ENCODE measurements around the gene CEBPA.

The CEBPA gene

DNA sequence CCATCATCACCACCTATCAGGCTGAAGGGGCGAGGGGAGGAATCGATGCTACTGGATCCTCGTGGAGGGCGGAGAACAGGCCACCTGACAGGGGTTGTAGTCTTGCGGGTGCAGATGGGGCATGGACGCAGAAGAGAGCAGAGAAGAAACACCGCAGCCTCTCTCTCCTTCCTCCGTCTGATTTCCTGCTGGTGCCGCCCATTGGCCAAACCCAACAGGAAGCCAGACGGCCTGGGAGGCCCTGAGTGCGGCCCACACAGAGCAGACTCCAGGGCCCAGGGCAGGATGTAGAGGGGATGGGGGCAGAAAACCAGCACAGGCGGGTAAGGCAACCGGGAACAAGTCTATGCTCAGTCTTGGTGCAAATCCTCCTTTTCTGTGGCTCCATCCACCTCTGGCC is 15.4 kb downstream of the CEBPA start:
- peak; percentile 55 for DNase-seq

DNA sequence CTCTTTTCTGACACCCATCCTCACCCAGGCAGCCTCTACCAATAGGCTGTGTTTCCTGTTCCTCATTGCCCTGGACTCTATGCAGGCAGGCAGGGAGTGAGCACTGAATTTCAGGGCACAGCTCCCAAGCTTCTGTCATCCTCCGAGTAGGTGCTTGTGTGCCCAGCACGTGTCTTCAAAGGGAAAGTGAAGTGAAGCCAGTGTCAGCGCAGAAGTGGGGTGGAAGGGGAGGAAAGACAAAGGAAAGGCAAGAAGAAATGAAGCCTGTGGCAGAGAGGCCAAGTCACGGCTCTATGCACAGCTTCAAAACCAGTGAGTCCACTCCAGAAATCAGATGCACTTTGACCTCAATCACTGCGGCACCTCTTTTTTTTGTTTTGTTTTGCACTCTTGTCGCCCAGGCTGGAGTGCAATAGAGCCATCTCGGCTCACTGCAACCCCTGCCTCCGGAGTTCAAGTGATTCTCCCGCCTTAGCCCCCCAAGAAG is 16.9 kb downstream of the CEBPA start:
- DNase-seq = no peak

DNA sequence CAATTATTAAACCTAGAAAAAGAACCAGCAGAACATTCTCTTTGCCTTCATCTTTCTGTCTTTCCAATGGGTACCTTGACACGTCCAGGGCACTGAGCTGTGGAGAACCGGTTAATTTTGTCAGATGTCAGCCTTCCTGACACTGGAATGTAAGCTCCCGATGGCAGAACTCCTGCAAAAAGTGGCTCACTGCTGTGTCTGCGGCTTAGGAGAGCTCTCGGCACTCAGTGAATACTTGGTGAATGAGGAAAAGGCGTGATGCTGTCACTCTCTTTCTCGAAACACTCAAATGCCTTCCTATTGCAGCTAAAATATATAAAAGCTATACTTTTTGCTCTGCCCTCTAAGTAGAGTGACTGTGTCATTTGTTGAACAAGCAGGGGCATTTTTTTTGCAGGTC is 17.6 kb downstream of the CEBPA start:
- DNase-seq = no peak

DNA sequence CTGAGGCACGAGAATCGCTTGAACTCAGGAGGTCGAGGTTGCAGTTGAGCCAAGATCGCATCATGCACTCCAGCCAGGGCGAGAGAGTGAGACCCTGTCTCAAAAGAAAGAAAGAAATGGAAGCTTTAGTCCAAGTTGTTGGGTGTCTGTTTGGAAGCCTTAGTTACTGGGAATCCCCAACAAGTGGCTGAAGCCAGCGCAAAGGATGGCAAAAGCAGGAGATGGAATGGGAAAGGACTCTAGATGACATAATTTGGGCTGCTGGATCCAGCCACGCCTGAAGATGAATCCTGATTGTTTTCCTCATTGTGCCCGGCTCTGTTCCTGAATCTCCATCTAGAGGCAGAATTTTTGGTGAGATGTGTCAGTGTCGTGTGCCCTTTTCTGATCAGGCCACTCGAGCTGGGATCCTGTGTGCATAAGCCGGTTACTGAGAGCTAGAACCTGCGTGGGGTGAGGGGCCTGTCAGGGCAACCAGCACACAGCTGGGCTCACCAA is 18.1 kb downstream of the CEBPA start:
- DNase-seq = no peak

DNA sequence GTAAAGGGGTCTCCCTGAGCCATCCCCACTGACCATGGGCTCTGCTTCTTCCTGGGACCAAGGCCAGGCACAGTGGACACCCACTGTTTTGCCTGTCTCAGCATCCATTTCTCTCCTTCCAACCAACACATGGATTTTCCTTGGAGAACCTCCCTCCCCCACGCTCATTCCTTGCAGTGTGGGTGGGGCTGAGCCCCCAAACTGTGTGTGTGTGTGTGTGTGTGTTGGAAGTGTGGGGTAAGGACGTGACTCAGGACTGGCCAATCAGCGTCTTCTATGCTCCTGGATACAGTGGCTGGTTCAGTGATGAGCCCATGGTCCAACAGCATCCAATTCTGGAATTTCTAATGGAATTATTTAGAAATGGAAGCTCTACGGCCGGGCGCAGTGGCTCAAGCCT is 18.7 kb downstream of the CEBPA start:
- no peak for DNase-seq

DNA sequence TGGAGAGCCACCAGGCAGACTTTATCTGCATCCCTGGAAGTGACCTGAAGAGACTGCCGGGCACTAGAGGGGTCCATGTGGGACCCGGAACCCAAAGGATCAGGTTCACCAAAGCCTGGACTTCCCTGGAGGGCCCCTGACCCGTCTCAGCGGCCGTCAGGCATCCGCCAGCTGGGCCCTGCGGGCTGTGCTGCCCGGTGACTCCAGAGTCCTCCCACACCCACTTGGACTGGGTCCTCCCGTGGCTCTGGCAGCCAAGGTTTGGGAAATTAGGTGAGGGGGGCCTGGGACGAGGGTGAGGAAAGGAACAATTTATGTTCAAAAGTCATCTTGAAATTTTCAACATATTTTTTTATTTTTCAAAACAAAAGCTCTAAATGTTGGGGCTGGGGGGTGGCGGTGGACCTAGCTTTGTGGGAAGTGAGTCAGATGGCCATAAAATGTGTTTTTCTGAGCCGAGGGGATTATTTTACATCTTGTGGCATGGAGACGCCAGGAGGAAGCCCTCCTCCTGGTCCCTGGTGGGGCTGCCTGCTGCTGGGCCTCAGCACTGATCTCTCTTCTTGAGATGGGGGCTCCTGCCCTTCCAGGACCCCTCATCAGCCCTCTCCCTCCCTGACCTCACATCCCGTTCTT is 20.2 kb downstream of the CEBPA start:
- DNase-seq = no peak

DNA sequence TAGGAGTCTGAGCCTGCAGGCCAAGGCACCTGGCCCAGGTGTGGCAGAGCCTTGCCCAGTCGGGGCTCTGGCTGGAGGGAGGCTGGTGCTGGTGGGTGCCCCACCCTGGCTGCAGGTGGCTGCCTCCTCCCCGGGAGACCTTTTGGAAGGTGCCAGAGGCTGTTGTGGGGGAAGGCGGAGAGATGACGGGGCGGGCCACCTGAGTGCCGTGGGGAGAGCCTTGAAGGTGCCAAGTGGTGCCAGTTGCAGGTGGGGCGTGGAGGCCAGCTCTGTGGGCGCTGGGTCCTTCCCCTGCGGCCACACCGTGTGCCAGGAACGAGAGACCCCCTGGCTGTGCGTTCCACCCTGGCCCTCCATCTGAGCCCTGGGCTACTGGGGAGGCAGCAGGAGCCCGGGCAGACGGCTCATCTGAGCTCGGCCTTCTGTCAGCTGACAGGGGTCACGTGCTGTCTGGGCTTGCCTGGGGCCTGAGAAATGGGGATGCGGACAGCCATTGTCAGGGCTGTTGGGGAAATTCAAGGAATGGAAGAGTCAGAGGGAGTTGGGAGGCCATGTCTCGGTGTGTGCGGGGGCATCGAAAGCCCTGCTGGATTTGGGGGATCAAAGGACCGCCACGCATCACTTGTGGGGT is 20.9 kb downstream of the CEBPA start:
- no peak for DNase-seq

DNA sequence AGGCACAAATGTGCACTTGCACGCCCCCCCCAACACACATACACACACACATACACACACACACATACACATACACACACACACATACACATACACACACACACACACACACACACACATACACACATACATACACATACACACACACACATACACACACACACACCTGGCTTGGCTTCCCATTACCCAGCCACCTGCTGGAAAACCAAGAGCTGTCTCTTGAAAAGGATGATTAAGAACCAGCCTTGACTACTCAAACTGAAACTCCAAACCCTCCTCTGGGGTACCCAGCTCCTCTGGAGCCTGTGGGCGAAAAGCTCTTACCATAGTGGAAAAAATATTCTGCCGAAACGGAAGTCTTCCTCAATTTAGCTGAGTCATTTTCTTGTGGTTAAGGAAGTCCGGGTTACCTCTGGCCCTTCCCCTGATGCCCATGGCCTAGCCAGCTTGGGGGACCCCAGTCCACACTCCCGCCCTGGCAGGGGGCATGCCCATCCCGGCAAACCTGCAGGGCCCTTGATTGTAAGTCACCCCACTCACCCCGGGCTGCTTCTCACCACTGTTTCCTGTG is 21.9 kb downstream of the CEBPA start:
- no peak for DNase-seq

DNA sequence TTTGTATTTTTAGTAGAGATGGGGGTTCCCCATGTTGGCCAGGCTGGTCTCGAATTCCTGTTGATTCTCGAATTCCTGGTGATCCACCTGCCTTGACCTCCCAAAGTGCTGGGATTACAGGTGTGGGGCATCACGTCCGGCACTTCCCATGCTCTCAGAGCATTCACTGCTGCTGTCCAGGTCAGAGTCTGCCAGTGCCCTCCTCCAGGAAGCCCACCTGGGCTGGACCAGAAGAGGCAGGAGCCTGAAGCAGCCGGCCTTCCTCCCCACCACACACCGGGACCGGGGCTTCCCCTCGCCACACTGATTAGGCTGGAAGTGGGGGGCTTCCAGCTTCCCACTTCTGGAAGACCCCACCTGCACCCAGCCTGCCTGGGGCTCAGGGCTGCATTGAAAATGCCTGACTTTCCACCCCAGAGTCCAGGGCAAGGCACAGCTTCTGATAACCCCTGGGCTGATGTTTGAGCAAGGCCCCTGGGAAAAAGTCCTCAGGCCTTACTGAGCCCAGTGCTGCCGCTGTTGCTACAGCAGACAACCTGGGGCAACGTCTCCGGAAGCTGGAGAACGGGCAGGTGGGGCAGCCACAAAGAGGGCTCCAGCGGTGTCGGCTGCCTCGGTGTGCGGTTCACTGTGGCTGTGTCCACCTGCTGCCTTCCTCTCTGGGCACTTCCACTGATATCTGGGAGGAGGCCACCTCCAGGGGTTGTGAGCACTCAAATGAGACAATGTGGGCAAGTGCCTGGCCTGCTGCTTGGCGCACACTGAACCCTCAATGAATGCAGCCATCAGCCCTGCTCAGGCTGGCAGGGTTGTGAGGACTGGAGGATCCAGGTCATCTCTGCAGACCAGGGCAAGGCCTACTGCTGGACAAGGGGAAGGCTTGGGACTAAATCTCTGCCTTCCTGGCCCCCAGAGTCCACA is 22.6 kb downstream of the CEBPA start:
- no peak for DNase-seq

DNA sequence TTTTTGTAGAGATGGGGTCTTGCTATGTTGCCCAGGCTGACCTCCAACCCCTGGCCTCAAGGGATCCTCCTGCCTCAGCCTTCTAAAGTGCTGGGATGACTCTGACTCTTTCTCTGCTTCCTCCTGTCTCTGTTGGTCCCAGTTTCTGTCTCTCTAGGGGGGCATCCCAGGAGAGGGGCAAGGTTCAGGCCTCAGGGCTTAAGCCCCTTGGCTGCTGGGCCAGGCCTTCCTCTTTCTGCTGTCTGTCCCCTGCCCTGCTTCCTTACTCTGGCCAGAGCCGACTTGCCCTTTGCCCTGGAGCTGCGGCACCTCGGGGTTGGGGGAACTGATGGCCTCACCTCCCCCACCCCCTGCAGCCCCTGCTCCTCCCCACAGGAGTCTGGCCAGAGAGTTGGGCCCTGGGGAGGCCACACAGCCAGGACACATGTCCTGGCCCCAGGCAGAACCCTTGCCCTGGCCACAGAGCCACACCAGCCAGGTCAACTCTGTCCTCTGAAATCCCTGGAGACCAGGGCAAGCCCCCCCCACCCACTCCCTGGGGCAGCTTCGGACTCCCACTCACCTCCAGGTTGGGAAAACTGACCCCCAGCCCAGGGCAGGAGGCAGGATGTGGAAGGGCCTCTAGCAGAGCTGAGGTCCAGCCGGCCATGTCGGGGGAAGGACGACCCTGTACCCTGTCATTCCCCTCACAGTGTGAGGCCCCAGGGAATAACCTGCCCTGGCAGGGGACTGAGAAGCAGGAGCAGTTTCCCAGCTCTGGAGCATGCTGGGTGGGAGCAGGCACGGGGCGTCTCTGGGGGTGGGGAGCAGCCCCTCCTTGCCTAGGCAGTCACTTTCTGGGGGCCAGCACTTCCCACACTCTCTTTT is 23.7 kb downstream of the CEBPA start:
- no peak for DNase-seq

DNA sequence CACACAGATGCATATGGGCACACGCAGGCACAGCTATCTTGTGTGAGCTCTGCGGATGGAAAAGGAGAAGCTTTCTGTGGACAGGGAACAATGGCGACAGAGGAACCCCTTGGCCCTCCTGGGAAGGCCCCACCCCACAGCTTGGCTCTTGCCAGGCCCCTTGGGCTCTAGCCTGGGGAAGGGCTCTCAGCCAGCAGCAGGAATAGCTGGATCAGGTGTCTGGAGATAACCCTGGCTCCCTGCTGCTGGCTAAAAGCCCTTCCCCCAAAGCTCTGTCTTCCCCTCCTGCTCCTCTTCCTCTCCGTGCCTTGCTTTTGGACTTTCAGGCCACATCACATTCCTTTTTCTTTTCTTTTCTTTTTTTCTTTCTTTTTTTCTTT is 24.3 kb downstream of the CEBPA start:
- DNase-seq = no peak

DNA sequence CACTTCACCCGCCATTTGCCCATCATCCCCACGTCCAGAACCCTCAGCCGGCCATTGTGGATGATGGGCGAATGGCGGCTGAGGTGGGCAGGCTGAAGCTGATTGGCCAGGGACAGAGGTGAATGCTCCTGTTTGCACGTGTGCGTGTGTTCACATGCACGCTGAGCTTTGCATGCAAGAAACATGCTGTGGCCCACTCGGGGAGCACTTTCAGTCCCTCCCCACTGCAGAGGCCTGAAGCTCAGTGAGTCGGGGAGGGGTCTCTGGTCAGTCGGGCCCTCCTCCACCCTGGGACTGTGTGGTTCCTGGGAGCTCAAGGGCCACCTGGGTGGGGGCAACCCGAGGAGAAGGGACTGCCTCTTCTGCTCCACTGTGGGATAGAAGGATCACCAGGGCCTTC is 24.9 kb downstream of the CEBPA start:
- DNase-seq = no peak

DNA sequence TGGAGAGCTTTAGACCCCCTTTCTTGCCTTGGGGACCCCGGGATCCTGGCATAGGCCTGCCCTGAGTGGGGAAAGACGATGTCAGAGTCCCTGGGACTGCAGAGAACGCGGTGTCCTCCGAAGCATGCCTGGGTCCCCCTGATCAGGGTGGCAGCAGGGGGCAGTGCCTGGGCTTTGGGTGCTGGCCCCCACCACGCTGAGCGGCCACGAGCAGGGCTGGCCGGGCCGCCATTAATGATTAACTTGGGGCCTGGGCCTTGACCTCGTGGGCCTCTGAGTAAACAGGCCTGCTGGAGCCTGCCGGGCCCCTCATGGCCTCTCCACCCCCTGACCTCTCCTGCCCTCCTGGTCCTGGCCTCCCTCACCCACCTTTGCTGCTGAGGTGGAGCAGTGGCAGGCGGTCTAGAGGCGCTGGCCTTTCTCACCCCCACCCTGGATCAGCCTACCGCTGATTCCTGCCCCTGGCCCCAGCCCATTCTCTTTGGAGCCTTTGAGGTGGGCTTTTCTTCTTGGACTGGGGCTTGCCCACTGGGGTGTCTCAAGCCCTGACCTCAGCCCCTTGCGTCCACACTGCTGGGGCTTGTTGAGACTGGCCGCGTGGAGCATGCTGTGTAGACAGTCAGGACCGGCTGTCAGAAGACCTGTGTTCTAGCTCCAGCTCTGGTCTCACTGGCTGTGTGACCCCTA is 26.3 kb downstream of the CEBPA start:
- no peak for DNase-seq

DNA sequence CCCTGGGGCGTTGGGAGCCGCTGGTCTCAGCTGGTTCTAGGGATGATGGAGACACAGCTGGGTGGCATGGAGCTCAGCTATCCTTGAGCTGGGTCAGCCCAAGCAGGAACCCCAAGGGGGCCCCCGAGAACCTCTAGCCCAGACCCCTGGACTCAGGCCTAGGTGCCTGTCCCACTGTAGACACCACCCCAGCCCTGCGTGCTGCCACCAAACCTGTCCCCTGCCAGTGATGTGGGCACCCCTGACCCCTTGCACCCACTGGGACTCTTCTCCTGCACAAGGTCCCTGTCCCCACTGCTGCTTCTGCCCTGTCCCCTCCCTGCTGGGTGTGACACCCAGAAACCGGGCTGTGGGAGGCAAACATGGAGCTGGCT is 26.8 kb downstream of the CEBPA start:
- DNase-seq = no peak

DNA sequence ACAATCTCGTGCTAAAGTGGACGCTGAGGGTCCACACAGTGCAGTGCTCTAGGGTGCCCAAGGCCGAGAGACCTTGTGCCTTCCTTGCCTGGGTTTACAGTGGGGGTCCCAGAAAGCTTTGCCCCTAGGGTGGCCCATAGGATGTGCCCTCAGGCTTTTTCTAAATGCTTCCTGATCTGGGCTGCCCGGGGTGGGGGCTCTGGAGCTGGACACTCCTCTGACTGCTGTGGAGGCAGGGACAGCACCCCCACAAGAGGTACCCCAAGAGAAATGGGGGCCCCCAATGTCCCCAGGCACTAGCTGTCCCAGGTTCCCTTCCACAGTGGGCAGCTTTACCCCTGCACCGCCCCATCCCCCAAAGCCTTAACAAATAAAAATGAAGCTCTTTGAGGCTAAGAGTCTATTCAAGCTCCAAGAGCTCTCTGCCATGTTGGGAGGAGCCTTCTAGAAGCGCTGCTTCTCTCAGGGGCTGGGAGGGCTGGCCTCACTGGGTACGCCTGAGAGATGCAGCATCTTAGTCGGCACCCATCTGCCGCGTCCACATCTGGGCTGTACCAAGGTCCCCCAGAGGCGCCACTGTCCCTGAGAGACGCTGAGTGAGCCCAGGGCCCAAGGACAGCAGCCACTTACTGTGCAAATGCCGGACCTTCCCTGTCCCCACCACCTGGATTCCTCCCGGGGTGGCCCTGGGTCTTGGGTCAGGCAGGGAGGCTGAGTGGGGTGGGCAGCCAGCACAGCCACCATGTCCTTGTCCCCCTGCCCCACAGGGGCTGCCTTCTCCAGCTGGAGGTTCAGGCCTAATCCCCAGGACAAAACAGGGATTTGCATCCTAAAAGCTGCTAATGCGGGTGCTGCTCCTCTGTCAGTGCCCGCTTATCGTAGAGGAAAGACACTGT is 27.4 kb downstream of the CEBPA start:
- DNase-seq = no peak

DNA sequence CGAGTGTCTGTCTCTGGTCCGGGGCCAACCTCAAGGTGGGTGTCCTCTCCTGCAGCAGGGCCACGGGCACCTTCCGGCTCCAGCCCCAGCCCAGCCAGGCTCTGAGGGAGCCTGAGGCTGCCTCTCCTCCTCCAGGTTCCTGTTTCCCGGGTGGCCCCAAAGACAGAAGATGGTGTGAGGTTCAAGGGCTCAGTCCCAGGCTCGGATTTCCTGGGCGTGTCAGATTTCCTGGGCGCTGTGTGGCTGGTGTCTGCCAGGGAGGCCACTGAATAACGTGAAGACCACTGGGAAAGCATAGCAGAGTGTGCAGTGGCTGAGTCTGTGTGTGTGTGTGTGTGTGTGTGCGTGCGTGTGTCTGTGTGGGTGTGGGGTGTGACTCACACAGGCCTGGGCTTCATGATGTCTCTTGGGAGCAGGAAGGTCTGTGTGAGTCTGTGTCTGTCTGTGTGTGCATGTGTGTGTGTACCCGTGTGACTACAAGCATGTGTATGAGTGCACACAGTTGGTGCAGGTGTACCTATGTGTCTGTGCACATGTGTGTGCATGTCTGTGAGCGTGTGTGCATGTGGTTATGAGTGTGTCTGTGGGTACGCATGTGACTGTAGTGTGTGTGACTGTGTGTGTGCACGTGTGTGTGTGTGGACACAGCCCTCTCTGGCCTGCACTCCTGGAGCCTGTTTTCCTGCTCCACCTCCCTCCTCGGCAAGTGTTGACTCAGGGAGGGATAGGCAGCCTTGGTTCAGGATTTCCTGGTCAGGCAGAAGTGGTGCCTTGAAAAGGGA is 28.3 kb downstream of the CEBPA start:
- peak; percentile 35 for DNase-seq

DNA sequence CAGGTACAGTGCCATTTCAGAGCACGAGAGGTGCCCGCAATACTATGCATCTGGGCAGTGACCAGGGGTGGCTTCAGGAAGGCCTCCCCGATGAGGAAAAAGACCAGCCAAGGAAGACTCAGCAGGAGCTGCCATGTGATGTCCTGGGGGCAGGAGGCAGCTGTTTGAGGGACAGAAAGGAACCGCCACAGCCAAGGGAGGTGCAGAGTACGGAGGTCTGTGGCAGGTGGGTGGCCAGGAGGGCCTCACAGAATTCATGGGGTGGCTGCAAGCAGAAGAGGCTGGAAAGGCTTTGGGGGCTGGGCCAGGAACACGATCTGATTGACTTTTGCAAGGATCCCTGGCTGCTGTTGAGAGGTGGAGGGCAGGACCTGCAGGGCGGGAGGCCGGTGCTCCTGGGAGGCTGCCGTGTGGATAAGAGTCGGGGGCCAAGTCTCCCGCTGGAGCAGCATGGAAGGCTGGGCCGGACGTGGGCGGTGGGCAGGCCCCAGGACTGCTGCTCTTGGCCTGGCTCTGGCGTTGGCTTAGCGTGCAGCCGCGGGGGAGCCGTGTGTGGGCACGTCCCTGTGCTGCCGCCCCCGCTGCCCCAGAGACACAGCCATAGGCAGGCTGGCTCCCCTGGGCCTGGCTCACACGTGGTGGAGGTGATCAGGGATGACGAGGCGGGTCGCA is 29.1 kb downstream of the CEBPA start:
- DNase-seq = no peak

DNA sequence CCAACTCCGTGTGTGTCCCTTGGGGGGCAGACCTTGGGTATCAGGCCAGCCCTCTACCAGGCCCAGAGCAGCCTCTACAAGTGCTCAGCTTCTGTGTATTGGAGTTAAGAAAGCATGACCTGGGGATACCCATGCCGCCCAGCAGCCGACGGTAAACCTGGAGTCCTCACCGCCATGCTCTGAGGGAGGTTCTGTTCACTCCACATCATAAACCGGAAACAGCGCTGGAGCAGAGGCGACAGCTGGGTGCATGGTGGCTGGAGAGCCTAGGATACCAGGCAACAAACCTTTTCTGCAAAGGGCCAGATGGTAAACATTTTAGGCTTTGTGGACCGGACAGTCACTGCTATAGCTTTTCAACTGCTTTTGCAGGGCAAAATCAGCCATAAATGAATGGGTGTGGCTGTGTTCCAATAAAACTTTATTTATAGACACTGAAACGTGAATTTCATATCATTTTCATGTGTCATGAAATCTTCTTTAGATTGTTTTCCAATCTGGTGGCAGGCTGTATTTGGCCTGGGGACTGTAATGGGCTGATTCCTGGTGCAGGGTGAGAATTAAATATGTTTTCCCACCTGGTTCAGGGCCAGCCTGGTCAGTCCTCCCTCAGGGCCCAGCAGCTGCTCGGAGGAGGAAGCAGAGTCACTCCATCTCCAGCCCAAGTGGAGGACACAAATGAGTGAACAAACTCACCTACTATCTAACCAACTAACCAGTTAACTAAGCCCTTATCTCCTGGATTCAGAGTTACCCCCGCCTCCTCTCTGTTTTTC is 30.9 kb downstream of the CEBPA start:
- DNase-seq = no peak

All from hematopoietic multipotent progenitor cell treated with erythropoietin and hydrocortisone succinate and interleukin-3 and kit ligand, for 6 days (in vitro differentiated cells).